SK-MEL-5 (cell line): ENCODE data around the gene LAMA4. TPM values are rescaled to one million over a fixed set of nuclear protein-coding genes. Genes with fewer than 3 reads are reported as not detected.
"Not testable (repeated sequence)": the region's sequence is repeated elsewhere in the genome, so short reads cannot be mapped to it uniquely, and the experiment has no call there.

Experiments used
- DNase-seq: peaks from one replicate; pipeline ENCODE4 v3.0.0-alpha.2; 2016; ENCODE audit warnings: low read depth, low spot score
- in situ Hi-C: cut with HindIII; loops from 2 replicates; pipeline ENCODE4 v1.10.0; 2016; ENCODE audit warnings: low sequenced_read_pairs, high pct_unique_total_duplicates, low pct_unique_long_range_greater_than_20kb
- total RNA-seq: library from RNA; depleted of rRNA; stranded (reverse); fragments of >200 nt; shearing (Covaris generic); gene quantifications from 2 replicates; pipeline ENCODE4 v1.2.3, GENCODE V29; 2014

Gene LAMA4
- total RNA-seq, 1 experiment from 2014 or later, result 48.9 TPM

GRCh38 chr6:112202639-112203341 lies 51.6 kb downstream of the LAMA4 start:
- no peak for DNase-seq
- in situ Hi-C loops, result no loop called here

- in situ Hi-C loops, DNase-seq: not testable (repeated sequence)
These were observed 54.0 kb downstream of the LAMA4 start for GRCh38 chr6:112200185-112200914.

GRCh38 chr6:112199001-112199403 lies 55.4 kb downstream of the LAMA4 start:
- no peak for DNase-seq

GRCh38 chr6:112198582-112198981 lies 55.8 kb downstream of the LAMA4 start:
- in situ Hi-C loops, result no loop called here
- no peak for DNase-seq

More at GRCh38 chr6:112199001-112199403, 55.4 kb downstream of the LAMA4 start:
- in situ Hi-C loops, result no loop called here

GRCh38 chr6:112197636-112198035 lies 56.7 kb downstream of the LAMA4 start:
- in situ Hi-C loops, result no loop called here

GRCh38 chr6:112196306-112196705 lies 58.1 kb downstream of the LAMA4 start:
- in situ Hi-C loops, result no loop called here

More at GRCh38 chr6:112197636-112198035, 56.7 kb downstream of the LAMA4 start:
- DNase-seq, result no peak

GRCh38 chr6:112195166-112195565 lies 59.2 kb downstream of the LAMA4 start:
- DNase-seq, result no peak
- in situ Hi-C loops, result no loop called here

More at GRCh38 chr6:112196306-112196705, 58.1 kb downstream of the LAMA4 start:
- no peak for DNase-seq

- in situ Hi-C loops, result no loop called here
- no peak for DNase-seq
These were observed 59.9 kb downstream of the LAMA4 start for GRCh38 chr6:112194511-112194910.

GRCh38 chr6:112193535-112194051 lies 60.8 kb downstream of the LAMA4 start:
- DNase-seq, result peak; percentile 44
- in situ Hi-C loops, result no loop called here

GRCh38 chr6:112193117-112193516 lies 61.2 kb downstream of the LAMA4 start:
- in situ Hi-C loops, result no loop called here
- no peak for DNase-seq

- DNase-seq, result no peak
- in situ Hi-C loops, result no loop called here
These were observed 62.8 kb downstream of the LAMA4 start for GRCh38 chr6:112191509-112192020.

- DNase-seq, result no peak
- in situ Hi-C loops, result no loop called here
These were observed 64.2 kb downstream of the LAMA4 start for GRCh38 chr6:112190164-112190563.

- no peak for DNase-seq
- in situ Hi-C loops, result no loop called here
These were observed 64.9 kb downstream of the LAMA4 start for GRCh38 chr6:112189494-112189893.

- in situ Hi-C loops, result no loop called here
- no peak for DNase-seq
These were observed 65.5 kb downstream of the LAMA4 start for GRCh38 chr6:112188906-112189305.

GRCh38 chr6:112187736-112188135 lies 66.6 kb downstream of the LAMA4 start:
- no peak for DNase-seq
- in situ Hi-C loops, result no loop called here

GRCh38 chr6:112184951-112185350 lies 69.4 kb downstream of the LAMA4 start:
- in situ Hi-C loops, result no loop called here
- DNase-seq, result no peak

GRCh38 chr6:112183271-112183671 lies 71.1 kb downstream of the LAMA4 start:
- no peak for DNase-seq
- in situ Hi-C loops, result no loop called here

- no peak for DNase-seq
- in situ Hi-C loops, result no loop called here
These were observed 73.2 kb downstream of the LAMA4 start for GRCh38 chr6:112181130-112181529.
